ENCODE measurements around the gene ALG1L2.
"Not testable (repeated sequence)": the region's sequence is repeated elsewhere in the genome, so short reads cannot be mapped to it uniquely, and the experiment has no call there.

ALG1L2 gene

DNA sequence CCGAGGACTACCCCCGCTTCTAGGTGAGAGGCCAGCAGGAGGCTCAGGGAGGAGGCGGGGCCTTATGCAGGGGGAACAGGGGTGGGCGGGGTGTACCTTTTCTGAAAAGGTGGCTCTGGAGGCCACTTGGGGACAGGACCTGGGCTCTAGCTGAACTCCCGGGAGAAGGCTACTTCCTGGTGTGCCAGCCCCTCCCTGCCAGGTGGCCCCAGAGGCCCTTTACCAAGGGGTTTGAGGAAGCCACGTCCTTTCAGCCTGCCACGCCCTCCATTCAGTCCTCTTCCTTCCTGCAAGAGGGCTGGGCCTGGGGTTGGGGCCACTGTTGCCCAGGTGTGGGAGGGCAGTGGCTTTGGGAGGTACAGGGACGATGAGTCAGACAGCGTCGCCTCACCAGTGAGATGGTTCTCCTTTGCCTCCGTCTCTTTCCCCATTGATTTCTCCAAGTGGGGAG is 12.9 kb downstream of the ALG1L2 start:
- DNase-seq: peak; percentile 63

DNA sequence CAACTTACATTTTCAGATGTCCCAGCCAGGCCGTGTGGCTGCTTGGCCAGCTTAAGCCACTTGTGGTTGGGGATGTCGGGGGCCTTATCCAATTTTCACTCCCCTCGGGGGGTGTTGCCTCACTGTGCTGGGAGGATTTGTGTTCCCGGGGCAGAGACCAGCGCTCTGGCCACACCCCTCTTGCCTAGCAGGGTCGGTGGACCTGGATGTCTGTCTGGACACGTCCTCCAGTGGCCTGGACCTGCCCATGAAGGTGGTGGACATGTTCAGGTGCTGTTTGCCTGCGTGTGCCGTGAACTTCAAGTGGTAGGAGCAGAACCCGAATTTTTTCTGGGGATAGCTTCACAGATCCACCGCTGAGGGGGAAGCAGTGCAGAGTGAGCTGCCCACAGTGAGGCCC is 14.2 kb downstream of the ALG1L2 start:
- DNase-seq: not testable (repeated sequence)

DNA sequence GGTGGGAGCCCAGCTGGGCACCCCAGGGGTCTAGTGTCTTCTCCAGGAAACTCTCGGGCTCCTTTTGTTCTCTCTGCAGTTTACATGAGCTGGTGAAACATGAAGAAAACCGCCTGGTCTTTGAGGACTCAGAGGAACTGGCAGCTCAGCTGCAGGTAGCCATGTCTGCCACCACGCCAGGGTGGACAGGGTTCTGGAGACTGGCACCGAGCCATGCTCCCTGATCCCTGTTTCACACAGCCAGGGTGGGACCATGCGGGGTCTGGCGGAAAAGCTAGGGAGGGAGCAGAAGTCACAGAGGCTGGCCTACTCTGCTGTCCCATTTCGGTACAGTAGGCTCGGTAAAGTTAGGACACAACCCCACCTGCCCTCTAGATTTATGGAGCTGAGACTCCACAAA is 15.5 kb downstream of the ALG1L2 start:
- DNase-seq: not testable (repeated sequence)

DNA sequence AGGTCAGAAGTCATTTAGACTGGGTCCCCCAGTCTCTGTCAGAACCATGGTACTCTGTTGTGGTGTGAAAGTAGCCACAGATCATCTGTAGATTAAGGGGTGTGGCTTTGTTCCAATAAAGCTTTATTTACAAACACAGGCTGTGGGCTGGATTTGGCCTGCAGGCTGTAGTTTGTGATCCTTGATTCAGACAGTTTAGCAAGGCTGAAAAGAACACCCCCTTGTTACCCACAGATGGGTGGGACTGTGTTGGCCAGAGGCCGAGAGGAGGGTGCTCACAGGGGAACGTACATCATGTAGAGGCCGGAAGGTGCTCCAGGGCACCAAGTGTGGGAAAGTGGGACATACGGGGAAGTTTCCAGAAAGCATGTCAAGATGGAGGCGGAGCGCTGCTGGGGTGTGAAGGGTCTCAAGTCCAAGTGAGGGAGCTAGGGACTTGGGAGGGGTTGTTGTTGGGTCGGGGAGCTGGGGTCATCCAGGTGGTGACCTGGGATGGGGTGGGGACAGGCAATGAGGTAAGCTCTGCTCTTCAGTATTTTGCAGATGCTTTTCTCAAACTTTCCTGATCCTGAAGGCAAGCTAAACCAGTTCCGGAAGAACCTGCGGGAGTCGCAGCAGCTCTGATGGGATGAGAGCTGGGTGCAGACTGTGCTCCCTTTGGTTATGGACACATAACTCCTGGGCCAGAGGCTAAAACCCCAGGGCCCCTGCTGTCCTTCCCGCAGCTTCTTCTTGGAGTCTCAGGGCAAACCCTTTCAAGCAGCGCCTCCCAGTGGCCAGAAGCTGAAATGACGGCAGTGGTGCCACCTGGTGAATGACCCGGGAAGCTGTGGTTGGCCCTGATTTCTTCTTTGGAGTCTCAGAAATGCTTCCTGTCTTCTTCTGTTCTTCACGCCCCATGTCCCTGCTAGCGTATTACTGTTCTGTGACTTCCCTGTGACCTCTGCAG is 16.3 kb downstream of the ALG1L2 start:
- DNase-seq: peak; percentile 63

DNA sequence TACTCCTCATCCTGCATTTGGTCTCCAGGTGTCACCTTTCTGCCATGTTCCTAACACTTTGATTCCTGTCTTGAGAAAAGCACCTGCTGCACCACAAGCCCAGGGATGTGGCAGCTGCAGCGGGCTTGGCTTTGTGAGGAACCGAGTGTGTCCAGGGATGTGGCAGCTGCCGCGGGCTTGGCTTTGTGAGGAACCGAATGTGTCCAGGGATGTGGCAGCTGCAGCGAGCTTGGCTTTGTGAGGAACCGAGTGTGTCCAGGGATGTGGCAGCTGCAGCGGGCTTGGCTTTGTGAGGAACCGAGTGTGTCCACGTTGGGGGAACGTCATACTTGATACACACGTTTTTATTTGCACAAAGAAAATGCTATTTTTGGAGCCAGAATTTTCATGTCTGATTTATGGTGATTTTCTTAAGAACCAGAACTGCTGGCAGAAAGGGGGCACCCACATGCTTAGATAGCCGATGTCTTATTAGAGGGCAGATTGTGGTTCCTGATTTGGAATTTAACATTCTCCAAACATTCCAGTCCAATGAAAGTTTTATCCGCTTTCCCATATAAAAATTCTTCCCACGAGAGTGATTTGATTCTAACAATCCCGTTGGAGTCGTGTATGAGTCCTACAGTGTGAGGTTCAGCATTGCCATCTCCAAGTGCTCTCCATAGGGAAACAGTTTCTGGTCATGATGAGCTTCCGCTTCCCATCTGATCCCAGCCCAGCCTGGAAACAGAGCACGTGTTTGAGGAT is 17.2 kb downstream of the ALG1L2 start:
- DNase-seq: not testable (repeated sequence)

DNA sequence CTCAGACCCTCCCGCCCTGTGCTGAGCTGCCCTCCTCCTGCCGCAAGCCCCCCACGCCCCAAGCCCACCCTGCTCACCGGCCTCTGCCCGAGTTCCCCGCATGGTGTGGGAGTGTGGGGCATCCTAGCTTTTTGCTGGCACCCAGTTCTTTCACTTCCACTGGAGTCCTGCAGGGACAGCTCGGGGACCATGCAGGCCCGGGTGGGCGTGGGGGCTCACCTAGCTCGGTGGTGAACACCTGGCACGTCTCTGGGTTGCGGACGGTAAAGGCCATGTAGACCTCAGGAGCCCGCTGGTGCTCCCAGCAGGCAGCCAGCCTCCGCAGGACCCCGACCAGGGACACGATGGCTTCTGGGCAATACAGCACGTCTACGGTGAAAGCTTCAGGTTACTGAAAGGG is 20.9 kb downstream of the ALG1L2 start:
- not testable (repeated sequence) for DNase-seq

DNA sequence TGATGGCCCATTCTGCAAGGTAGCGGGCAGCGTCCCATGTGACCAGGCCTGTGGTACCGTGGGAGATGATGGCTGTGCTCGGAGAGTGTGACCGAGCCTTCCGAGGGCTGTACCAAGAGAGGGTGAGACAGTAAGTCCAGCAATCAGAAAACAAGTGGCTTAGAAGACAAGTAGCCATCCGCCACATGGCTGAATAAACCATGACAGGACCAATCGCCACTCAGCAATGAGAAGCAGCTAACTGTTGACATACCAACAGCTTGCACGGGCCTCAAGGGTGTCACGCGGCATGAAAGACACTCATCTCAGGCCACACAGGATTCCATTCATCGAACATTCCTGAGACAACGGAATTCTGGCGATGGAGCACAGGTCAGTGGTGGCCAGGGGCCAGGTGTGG is 22.6 kb downstream of the ALG1L2 start:
- DNase-seq: not testable (repeated sequence)

DNA sequence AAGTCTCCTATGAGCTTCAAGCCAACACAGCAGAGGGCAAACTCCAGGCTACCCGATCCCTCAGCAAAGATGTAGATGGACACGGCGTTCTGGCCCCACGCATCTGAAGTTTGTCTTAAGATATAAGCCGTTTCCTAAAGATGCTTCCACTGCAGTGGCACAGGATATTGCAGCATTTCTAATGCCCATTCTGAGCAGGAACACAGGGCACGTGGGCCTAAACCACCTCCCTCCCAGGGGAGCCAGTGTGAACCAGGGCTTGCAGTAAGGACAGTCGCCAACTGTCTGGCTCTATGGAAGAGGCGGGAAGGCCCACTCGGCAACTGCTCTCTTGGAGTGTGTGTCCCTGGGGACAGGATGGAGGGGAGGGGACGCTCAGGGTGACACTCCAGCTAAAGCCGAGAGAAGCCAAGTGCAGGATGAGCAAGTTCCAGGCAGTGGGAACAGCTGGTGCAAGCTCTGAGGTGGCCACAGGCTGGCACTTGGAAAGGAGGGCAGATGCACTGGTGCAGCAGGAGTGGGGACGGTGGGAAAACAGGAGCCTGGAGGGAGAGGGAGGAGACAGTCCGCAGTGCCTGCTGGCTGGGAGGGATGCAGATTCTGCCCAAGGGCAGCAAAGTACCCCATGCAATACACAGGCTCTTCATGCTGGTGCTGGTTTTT is 25.8 kb downstream of the ALG1L2 start:
- not testable (repeated sequence) for DNase-seq

DNA sequence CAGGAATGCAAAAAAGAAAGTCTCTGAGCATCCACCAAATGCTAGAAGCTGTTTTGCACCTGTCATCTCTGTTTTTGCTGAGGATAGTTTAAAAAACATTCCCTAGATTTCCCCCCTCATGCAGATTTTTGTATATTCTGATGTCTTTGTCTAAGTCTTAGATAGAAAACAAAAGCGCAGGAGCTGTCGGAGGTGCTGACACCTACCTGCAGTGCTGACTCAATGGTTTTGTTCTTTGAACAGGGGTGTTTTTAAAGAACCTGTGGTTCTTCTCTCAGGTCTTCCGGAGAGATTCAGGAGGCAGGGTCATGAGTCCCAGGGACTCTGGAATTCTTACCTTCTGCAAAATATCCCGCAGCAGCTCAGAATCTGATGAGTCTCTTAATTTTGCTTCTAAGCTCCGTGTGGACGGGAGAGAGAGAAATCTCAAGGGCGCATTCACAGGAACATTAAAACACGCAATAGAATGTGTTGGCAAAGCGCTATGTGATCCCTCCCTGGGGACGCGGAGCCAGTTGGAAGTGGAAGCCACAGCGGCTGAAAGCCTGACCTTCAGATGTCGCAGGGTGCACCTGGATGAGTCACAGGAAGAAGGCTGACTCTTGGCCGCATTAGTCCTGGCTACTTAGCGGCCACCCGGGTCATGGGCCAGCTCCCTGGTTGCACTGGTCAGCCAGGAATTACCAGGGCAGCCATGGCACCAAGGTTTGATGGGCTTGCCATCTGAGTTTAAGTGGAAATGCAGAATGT is 27.4 kb downstream of the ALG1L2 start:
- DNase-seq: not testable (repeated sequence)

DNA sequence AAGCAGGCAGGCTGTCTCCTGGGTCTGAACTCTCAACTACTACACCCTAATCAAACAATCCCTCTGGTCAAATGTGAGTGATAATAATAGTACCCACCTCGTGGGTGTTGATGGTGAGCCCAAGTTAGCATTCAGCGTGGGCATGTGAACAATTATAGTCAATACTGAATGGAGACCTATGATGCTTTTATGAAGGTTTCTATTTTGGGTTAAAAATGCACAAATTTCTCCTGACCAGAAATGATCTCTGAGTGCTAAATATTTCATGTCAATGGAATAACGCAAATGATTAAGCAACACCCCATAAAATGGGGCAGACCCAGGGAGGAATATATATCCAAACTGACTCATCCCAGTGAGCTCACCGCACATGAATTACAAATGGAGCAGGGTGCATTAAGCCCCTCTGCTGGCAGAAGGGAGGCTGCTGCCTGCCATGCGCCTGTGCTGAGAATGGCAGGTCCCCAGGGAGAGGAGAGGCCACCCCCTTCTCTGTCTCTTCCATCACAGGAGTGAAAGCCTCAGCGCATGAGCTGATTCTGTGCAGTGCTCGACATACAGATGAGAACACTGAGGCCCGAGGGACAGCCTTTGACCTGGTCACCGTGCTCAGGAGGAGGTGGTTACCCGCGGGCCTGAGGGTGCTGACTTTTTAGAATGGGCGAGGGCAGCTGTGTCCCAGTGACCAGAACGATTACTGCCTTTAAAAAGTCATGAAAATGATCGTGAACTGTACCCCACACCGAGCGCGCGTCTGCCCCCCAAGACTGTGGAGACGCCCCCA is 28.9 kb downstream of the ALG1L2 start:
- peak; percentile 68 for DNase-seq

DNA sequence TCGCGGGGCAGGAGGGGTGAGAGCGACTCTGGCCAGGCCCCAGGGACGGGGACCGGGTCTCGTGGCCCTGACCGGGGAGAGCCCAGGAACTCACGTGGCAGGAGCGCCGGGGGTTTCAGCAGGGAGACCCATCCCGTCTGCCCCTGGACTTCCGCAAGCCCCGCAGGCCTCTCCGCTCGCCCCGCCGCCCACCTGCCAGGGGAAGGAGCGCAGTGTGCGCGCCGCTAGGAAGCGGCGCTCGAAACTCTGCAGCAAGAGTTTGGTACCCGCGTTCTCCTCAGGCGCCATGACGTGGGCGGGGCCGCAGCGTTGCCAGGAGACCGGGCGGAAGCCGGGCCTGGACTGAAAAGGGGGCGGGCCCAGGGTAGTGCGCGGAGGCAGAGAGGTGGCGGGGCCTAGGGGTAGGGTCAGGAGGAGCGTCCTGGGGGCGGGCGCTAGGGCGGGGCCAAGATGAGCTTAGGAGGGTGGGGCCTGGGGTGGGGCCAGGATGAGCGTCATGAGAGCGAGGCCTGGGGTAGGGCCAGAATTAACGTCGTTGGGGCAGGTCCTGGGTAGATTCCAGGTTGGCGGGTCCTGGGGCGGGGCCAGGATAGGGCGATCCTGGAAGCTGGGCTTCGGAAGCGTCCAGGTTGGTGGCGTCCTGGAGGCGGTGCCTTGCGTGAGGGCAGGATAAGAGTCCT is 29.7 kb downstream of the ALG1L2 start:
- DNase-seq: peak; percentile 99

DNA sequence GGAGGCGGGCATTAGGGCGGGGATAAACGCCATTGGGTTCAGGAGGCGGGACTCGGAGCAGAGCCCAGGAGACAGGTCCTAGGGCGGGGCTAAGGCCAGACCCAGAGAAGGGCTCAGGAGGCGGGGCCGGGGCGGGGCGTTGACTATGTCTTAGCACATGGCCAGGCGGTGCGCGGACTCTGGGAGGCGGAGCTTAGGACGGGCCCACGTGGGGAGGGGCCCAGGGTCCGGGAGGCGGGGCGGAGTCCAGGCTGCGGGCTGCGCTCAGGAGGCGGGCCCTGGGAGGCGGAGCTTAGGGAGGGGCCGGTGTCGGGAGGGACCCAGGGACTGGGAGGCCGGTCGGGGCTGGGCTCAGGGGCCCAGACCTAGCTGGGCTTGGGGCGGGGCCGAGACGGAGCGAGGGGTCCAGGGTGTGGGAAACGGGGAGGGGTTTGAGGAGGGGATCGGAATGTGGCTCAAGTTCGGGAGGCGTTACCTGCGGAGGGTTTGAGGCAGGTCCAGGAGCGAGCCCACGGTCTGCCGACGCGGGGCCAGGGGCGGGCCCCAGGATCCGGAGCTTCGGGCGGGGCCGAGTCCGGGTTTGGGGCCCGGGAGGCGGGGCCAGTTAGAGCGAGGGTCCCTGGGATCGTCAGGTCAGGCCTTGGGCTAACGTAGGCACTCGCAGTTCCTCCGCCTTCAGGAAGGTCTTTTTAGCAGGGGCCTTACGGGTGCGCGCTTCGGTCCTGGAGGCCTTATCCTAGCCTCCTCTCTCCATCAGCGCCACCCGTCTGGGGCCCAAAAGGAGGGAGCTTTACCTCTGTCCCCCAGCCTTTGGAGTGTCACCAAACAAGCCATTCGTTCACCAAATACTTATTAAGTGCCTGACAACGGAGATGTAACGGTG is 30.5 kb downstream of the ALG1L2 start:
- peak; percentile 97 for DNase-seq

DNA sequence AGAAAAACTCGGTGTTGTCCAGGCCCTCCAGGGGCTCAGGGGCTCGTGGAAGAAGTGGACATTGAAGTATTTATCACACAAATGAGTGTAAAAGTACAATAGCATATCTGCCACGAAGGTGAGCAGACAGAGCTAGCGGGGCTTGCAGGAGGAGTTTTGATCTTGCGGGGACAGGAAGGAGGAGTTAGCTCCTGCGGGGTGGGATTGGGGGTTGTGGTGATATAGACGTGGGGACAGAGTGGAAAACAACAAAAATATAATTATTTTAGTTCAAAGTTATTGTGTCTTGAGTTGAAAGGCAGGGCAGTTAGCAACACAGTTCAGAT is 31.1 kb downstream of the ALG1L2 start:
- not testable (repeated sequence) for DNase-seq

DNA sequence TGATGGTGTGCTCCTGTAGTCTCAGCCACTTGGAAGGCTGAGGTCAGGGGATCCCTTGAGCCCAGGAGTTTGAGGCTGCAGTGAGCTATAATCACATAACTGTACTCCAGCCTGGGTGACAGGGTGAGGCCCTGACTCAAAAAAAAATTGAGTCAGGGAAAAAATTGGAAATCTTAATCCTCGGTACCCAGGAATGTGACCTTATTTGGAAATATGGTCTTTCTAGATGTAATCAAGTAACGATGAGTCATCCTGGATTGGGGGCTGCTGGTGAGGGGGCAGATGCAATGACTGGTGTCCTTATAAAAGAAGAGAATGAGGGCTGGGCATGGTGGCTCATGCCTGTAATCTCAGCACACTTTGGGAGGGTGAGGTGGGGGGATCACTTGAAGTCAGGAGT is 33.8 kb downstream of the ALG1L2 start:
- not testable (repeated sequence) for DNase-seq

DNA sequence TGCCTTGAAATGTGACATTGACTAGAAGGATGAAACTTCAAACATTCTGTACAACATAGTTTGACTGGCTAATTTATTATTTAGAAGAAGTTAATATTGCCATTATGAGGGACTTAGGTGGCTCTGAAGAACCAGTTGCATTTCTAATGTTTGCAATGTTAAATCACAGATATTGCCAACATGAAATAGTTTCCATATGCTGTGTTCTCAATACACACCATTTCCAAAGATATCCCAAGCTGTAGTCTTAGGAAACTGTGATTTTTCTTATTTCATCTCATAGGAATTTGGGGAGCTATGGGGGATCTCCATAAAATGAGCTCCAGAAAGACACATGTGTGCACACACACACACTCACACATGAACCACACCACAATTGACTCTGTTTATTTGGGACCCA is 36.3 kb downstream of the ALG1L2 start:
- no peak for DNase-seq

DNA sequence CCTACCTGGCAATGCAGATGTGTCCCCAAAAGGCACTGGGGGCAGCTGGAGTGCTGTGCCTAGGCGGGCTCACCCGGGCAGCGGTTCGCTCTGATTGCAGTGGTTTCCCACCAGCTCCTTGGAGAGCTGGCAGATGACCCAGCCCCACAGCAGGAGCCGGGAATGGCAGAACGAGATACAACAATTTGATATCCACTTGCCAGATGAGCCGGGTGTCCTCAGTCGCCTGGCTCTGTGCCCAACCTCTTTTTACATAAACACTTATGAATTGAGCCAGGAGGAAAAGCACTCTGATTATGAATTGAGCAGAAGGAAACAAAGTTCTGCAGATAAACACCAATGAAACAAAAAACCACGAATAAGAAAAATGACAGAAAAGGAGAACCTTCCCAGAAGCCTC is 38.2 kb downstream of the ALG1L2 start:
- not testable (repeated sequence) for DNase-seq

DNA sequence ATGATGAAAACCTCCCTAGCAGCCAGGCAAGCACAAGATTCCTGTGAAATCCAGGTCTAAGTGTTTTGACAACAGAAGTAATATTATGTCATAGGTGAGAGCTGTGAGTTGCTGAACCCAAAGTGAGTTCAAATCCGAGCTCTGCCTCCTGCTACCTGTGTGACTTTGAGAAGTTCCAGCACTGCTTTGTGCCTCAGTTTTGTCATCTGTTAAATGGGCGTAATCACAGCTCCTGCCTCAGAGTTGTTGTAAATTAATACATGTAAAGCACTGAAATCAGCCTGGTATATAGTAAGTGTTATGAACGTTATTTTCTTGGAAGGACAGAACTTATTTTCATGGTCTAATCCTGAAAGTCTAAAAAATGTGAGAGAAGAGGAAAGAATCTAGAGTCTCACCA is 38.7 kb downstream of the ALG1L2 start:
- not testable (repeated sequence) for DNase-seq

DNA sequence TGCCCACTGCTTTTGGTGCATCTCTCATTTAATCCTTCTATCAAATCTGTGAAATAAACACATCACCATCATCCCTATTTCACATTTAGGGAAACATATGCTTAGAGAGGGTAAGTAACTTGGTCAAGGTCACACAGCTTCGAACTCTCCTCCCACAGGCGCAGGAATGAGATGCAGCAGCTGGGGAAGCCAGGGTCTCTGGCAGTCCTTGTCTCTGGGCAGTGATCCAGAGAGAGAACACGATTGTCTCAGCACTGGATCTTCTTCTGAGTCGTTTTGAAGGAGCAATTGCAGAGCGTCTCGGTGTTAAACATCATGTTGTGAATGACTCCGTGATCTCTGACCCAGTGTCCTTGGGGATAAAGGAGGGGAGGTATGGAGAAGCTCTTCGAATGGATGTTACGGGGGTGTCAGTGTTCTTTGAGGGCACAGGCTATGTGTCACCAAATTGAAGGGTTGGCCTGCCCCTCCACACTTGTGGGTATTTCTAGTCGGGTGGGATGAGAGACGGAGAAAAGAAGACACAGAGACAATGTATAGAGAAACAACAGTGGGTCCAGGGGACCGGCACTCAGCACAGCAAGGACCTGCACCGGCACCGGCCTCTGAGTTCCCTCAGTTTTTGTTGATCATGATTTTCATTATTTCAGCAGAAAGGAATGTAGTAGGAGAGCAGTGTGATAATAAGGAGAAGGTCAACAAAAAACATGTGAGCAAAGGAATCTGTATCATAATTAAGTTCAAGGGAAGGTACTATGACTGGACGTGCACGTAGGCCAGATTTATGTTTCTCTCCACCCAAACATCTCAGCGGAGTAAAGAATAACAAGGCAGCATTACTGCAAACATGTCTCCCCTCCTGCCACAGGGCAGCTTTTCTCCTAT is 41.5 kb downstream of the ALG1L2 start:
- not testable (repeated sequence) for DNase-seq

DNA sequence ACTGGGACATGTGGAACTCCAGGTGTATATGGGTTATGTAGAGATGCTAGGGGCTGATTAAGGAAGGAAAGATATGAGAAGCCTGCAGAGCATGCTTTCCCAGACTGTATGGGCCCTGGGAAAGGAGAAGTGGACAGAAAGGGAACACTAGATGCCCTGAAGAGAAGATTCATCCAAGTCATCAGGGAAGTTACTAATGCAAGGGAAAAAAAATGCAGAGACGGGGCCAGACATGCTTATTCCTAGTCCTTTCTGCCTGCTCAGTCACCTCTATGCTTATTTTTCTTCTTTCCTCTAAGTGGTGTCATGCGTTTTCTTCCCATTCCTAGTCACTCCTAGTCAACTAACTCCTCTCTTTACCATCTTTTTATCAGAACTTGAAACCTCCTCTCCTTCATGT is 43.8 kb downstream of the ALG1L2 start:
- DNase-seq: not testable (repeated sequence)
